Measurements from ENCODE around the gene TMEM26.

TMEM26 gene

DNA sequence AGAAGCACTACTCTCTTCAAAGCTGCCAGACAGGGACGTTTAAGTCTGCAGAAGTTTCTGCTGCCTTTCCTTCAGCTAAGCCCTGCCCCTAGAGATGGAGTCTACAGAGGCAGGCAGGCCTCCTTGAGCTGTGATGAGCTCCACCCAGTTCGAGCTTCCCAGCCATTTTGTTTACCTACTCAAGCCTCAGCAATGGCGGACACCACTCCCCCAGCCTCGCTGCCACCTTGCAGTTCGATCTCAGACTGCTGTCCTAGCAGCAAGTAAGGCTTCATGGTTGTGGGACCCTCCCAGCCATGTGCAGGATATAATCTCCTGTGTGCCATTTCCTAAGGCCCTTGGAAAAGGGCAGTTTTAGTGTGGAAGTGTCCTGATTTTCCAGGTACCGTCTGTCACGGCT lies 74.3 kb downstream of the TMEM26 start:
- no peak for DNase-seq (ENCODE audit: low read depth in 2 of 2)
- no peak for TF ChIP-seq CTCF (IDR thresholded peaks at IDR 0.05; ENCODE audit: low read depth, low read length)
- no peak overlapping the region for H3K4me3 ChIP-seq (replicated peaks in 1 of 2; ENCODE audit: low read depth in 2 of 2, low read length in 2 of 2)

- TF ChIP-seq CTCF (IDR thresholded peaks at IDR 0.05; ENCODE audit: low read depth, low read length) = no peak
- no peak overlapping the region for H3K4me3 ChIP-seq (replicated peaks in 1 of 2; ENCODE audit: low read depth in 2 of 2, low read length in 2 of 2)
- DNase-seq (ENCODE audit: low read depth in 2 of 2) = no peak
Measured at GRCh38 chr10:61376908-61377368, 76.2 kb downstream of the TMEM26 start.

DNA sequence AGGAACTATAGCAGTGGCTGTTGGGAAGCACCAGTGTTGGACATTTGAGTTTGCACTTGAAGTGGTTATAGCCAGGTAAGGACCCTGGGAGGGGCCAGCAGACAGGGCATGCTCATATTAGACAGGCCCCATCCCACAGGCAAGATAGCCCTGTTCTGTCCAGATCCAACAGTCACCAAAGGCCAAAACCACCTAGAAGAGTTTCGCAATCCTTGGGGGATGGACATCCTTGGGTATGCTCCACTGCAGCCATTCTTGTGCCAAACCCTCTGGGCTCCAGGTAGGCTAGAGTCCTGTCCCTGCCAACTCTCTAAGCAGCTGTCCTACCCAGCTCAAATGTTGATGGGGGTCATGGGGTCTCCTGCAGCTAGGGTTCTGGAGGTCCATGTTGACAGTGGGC lies 76.8 kb downstream of the TMEM26 start:
- no peak for DNase-seq (ENCODE audit: low read depth in 2 of 2)
- no peak overlapping the region for H3K4me3 ChIP-seq (replicated peaks in 1 of 2; ENCODE audit: low read depth in 2 of 2, low read length in 2 of 2)
- no peak for TF ChIP-seq CTCF (IDR thresholded peaks at IDR 0.05; ENCODE audit: low read depth, low read length)

- H3K4me3 ChIP-seq (replicated peaks in 1 of 2; ENCODE audit: low read depth in 2 of 2, low read length in 2 of 2) = no peak overlapping the region
- TF ChIP-seq CTCF (IDR thresholded peaks at IDR 0.05; ENCODE audit: low read depth, low read length) = no peak
- DNase-seq (ENCODE audit: low read depth in 2 of 2) = no peak
Measured at GRCh38 chr10:61366365-61366764, 86.8 kb downstream of the TMEM26 start.

DNA sequence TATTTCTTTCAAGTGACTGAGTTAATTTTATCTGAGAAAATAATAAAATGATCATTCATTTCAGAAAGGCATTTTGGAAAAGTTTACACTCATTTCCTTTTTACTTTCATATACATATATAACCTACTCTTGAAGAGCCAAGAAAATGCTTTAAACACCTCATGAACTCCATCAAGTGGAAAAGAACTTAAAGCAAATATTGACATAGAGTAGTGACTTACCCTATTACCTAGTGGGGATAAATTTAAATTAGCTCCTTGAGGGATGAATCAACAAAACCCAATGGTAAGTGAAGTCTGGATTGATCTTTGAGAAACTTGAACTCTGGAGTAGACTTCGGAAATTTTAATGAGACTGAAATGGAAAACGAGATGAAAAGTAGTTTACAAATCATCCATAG lies 88.6 kb downstream of the TMEM26 start:
- no peak for DNase-seq (ENCODE audit: low read depth in 2 of 2)
- no peak overlapping the region for H3K4me3 ChIP-seq (replicated peaks in 1 of 2; ENCODE audit: low read depth in 2 of 2, low read length in 2 of 2)
- TF ChIP-seq CTCF (IDR thresholded peaks at IDR 0.05; ENCODE audit: low read depth, low read length) = no peak

GRCh38 chr10:61363006-61363405 lies 90.2 kb downstream of the TMEM26 start:
- no peak overlapping the region for H3K4me3 ChIP-seq (replicated peaks in 1 of 2; ENCODE audit: low read depth in 2 of 2, low read length in 2 of 2)
- TF ChIP-seq CTCF (IDR thresholded peaks at IDR 0.05; ENCODE audit: low read depth, low read length) = no peak
- DNase-seq (ENCODE audit: low read depth in 2 of 2) = no peak

DNA sequence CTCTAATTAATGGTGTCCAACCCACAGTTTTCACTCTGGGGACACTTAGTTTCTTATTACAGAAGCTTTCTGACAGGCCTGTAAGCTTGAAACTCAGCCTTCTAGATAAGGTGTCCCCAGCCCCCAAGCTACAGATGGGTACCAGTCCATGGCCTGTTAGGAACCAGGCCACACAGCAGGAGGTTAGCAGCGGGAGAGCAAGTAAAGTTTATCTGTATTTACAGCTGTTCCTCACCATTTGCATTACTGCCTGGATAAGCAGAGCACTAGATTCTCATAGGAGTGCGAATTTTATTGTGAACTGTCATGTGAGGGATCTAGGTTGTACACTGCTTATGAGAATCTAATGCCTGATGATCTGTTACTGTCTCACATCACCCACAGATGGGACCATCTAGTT lies 93.7 kb downstream of the TMEM26 start:
- no peak for DNase-seq (ENCODE audit: low read depth in 2 of 2)
- no peak overlapping the region for H3K4me3 ChIP-seq (replicated peaks in 1 of 2; ENCODE audit: low read depth in 2 of 2, low read length in 2 of 2)
- no peak for TF ChIP-seq CTCF (IDR thresholded peaks at IDR 0.05; ENCODE audit: low read depth, low read length)

Data from cardiac fibroblast (primary cell).